Cardiac fibroblast (primary cell): ENCODE data around the gene TJP1.
"Not testable (repeated sequence)": the region's sequence is repeated elsewhere in the genome, so short reads cannot be mapped to it uniquely, and the experiment has no call there.

Experiments
- DNase-seq, 2 donors: peaks; one replicate each; pipeline versions ENCODE4 v3.0.0 to v3.0.0-alpha.2; 2010; ENCODE audit warnings: low read depth in 2 of 2
- H3K4me3 ChIP-seq, 2 donors: replicated peaks in 1 of 2; 1 replicate in 1 of 2; 2 replicates in 1 of 2; pipeline ENCODE4 v1.5.1; 2011; ENCODE audit warnings: low read depth in 2 of 2, low read length in 2 of 2, mild to moderate bottlenecking in 2 of 2, moderate library complexity in 1 of 2
- TF ChIP-seq, protein P1 (sequence below): IDR thresholded peaks from one replicate; pipeline ENCODE4 v1.5.1; 2011; ENCODE audit warnings: low read depth, mild to moderate bottlenecking, low read length, inconsistent platforms

TJP1 gene

DNA sequence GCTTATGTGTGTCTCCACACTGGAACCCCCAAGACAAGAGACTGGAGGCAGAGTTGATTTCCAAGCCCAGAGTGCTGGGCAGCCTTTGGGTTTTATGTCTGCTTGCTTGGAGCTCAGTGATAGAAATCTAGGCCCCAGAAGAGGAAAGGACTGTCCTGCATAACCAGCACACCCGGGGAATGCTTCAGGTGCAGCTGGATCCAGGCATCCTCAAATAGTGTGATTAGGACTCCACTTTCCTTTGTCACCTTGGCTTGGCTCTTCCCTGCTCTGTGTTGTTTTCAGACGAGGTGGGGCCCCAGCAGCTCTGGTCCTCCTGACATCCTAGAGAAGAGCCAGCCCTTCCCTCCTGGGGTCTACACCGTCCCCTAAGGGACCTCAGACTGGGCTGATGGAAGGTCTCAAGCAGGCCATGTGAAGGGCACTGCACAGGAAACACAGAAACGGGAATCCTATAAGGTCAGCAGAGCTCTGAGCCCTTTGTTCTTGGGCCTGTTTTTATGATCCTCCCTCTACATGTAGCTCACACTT, 143.7 kb downstream of the TJP1 start:
- no peak for DNase-seq
- TF ChIP-seq, protein P1, sequence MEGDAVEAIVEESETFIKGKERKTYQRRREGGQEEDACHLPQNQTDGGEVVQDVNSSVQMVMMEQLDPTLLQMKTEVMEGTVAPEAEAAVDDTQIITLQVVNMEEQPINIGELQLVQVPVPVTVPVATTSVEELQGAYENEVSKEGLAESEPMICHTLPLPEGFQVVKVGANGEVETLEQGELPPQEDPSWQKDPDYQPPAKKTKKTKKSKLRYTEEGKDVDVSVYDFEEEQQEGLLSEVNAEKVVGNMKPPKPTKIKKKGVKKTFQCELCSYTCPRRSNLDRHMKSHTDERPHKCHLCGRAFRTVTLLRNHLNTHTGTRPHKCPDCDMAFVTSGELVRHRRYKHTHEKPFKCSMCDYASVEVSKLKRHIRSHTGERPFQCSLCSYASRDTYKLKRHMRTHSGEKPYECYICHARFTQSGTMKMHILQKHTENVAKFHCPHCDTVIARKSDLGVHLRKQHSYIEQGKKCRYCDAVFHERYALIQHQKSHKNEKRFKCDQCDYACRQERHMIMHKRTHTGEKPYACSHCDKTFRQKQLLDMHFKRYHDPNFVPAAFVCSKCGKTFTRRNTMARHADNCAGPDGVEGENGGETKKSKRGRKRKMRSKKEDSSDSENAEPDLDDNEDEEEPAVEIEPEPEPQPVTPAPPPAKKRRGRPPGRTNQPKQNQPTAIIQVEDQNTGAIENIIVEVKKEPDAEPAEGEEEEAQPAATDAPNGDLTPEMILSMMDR: no peak
- H3K4me3 ChIP-seq: no peak overlapping the region

DNA sequence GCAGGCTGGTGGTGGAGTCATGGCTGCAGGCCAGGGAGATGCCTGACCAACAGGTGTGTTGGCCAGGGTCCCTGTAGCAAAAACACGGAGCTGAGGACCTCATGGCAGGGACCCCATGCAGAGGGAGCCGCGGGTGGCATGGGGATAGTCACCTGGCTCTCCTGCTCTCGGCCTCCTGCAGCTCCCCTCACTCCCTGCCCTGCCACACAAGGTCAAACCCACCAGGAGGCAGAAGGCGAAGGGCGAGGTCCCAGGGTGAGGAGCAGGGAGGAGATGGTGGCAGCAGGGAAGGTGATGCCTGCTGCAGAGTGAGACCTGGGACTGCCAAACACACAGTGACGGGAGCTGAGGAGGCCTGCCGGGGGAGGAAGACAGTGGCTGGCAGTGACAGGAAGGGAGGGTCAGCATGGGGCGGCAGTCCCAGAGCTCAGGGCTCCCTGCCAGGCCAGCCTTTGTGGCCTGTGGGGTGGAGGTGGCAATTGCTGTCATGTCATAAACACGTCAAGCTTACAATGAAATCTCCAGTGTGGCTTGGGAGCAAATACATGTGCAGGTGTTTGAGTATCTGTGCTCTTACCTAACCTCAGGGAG, 144.3 kb downstream of the TJP1 start:
- H3K4me3 ChIP-seq: no peak overlapping the region
- no peak for DNase-seq

DNA sequence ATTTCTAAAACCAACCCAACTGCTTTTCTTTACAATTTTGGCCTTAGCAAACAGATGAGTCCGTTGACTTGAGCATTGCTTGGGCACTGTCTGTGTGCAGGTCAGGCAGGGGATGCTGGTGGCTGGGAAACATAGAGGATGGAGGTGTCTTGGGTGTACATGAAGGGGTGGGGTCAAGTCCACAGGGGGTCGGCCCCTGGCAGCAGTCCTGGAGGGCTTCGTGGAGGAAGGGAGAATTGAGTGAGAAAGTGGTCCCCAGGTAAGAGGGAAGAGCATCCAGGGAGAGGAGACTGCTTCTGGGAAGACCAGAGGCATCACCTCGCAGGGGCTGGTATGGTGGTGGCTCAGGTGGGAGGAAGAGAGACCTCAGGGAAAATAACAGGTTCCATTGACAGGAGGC, 144.8 kb downstream of the TJP1 start:
- no peak overlapping the region for H3K4me3 ChIP-seq
- no peak for DNase-seq
- TF ChIP-seq, protein P1: no peak

More for the DNA sequence above, 144.3 kb downstream of the TJP1 start:
- TF ChIP-seq, protein P1: no peak

GRCh38 chr15:29676961-29677402, 145.3 kb downstream of the TJP1 start:
- peak; percentile 58 to 71 for DNase-seq
- TF ChIP-seq, protein P1: no peak
- no peak overlapping the region for H3K4me3 ChIP-seq

DNA sequence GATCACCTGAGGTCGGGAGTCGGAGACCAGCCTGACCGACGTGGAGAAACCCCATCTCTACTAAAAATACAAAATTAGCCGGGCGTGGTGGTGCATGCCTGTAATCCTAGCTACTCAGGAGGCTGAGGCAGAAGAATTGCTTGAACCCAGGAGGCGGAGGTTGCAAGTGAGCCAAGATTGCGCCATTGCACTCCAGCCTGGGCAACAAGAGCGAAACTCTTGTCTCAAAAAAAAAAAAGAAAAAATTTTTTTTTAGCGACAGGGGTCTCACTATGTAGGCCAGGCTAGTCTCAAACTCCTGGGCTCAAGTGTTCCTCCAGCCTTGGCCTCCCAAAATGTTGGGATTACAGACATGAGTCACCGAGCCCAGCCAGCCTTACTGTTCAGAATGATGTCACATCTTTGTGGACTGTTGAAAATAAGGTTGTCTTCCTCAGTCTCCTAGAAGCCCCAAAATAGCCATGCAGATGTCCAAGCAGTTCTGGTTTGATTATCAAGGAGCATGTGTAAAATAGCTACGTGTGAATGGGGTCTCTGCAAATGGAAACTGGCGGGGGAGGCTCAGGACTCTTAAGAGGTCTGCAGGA, 145.8 kb downstream of the TJP1 start:
- DNase-seq: peak; percentile 42 to 76
- not testable (repeated sequence) for H3K4me3 ChIP-seq

GRCh38 chr15:29675791-29676301, 146.4 kb downstream of the TJP1 start:
- peak overlapping the region; percentile 49 to 56 for H3K4me3 ChIP-seq
- TF ChIP-seq, protein P1: no peak
- no peak for DNase-seq
